HL-60 (cell line): ENCODE data around the gene UNC5C.

ENCODE experiments used
- DNase-seq, 2 experiments: peaks; one replicate each; pipeline ENCODE4 v3.0.0-alpha.2; 2010 to 2020; ENCODE audit warnings: low read depth in 1 of 2, low spot score in 1 of 2
- H3K27ac ChIP-seq: fragments of 250-450 bp; sonication (Bioruptor Pico); replicated peaks from 2 replicates; pipeline ENCODE4 v1.5.1; 2020; ENCODE audit warnings: mild to moderate bottlenecking, moderate library complexity
- H3K27me3 ChIP-seq: fragments of 250-450 bp; sonication (Bioruptor Pico); 2 replicates; pipeline ENCODE4 v1.5.1; 2021; ENCODE audit warnings: mild to moderate bottlenecking, moderate library complexity; ENCODE audit not compliant: insufficient read depth, poor library complexity, severe bottlenecking
- H3K4me3 ChIP-seq: replicated peaks from 2 replicates; pipeline ENCODE4 v1.5.1; 2011; ENCODE audit warnings: mild to moderate bottlenecking, control low read depth, low read length; ENCODE audit not compliant: insufficient read depth
- GABPA ChIP-seq: IDR thresholded peaks from 2 replicates; pipeline ENCODE4 v1.6.1; 2012; ENCODE audit warnings: low read depth
- POLR2AphosphoS5 ChIP-seq: IDR thresholded peaks from 2 replicates; pipeline ENCODE4 v1.6.1; 2012; ENCODE audit warnings: low read depth
- SPI1 ChIP-seq: IDR thresholded peaks from 2 replicates; pipeline ENCODE4 v1.6.1; 2012; ENCODE audit warnings: low read depth, mild to moderate bottlenecking, borderline replicate concordance
- TF ChIP-seq, protein P1 (sequence below): IDR thresholded peaks from one replicate; pipeline ENCODE4 v1.5.1; 2011; ENCODE audit warnings: low read length, control low read depth, inconsistent platforms; ENCODE audit not compliant: insufficient read depth
- TF ChIP-seq, protein P2 (sequence below): IDR thresholded peaks from 2 replicates; pipeline ENCODE4 v1.6.1; 2012; ENCODE audit warnings: low read depth; ENCODE audit not compliant: insufficient replicate concordance

Gene UNC5C

DNA sequence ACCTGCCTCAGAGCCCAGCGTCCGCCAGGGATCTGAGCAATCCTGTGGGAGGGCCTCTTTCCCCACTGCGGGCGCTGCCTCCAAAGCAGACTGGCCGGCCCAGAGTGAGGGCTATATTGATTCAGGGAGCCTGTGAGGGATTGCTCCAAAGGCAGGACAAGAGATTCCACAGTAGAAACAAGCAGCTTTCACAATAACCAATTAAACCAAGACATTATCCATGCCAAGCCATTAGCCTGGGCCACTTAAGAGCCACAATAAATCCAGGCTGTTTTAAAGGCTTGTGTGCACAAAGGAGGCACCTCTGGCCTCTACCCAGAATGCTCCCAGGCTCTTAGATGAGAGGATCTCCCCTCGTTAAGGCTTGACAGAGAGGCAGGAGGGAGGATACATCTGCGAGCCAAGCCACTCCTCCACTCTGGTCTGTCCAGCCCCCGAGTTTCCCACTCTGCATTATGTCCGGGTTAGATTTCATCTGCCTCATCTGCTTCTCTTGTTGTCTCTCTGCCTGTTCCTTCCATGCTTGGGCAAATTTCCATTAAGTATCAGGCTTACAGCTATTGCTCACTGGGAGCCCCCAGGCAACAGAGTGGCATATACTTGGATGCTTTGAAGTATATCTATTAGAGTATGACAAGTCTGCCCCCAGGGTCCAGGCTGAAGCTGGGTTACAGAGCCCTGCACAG, 357.9 kb downstream of the UNC5C start:
- TF ChIP-seq GABPA (no peak), SPI1 (no peak), POLR2AphosphoS5 (no peak)
- TF ChIP-seq, protein P1, sequence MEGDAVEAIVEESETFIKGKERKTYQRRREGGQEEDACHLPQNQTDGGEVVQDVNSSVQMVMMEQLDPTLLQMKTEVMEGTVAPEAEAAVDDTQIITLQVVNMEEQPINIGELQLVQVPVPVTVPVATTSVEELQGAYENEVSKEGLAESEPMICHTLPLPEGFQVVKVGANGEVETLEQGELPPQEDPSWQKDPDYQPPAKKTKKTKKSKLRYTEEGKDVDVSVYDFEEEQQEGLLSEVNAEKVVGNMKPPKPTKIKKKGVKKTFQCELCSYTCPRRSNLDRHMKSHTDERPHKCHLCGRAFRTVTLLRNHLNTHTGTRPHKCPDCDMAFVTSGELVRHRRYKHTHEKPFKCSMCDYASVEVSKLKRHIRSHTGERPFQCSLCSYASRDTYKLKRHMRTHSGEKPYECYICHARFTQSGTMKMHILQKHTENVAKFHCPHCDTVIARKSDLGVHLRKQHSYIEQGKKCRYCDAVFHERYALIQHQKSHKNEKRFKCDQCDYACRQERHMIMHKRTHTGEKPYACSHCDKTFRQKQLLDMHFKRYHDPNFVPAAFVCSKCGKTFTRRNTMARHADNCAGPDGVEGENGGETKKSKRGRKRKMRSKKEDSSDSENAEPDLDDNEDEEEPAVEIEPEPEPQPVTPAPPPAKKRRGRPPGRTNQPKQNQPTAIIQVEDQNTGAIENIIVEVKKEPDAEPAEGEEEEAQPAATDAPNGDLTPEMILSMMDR = no peak
- TF ChIP-seq, protein P2, sequence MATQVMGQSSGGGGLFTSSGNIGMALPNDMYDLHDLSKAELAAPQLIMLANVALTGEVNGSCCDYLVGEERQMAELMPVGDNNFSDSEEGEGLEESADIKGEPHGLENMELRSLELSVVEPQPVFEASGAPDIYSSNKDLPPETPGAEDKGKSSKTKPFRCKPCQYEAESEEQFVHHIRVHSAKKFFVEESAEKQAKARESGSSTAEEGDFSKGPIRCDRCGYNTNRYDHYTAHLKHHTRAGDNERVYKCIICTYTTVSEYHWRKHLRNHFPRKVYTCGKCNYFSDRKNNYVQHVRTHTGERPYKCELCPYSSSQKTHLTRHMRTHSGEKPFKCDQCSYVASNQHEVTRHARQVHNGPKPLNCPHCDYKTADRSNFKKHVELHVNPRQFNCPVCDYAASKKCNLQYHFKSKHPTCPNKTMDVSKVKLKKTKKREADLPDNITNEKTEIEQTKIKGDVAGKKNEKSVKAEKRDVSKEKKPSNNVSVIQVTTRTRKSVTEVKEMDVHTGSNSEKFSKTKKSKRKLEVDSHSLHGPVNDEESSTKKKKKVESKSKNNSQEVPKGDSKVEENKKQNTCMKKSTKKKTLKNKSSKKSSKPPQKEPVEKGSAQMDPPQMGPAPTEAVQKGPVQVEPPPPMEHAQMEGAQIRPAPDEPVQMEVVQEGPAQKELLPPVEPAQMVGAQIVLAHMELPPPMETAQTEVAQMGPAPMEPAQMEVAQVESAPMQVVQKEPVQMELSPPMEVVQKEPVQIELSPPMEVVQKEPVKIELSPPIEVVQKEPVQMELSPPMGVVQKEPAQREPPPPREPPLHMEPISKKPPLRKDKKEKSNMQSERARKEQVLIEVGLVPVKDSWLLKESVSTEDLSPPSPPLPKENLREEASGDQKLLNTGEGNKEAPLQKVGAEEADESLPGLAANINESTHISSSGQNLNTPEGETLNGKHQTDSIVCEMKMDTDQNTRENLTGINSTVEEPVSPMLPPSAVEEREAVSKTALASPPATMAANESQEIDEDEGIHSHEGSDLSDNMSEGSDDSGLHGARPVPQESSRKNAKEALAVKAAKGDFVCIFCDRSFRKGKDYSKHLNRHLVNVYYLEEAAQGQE = no peak
- no peak overlapping the region for H3K4me3 ChIP-seq
- H3K27me3 ChIP-seq = no peaks in the 10 kb centered on the region
- H3K27ac ChIP-seq = no peak overlapping the region
- no peak for DNase-seq

DNA sequence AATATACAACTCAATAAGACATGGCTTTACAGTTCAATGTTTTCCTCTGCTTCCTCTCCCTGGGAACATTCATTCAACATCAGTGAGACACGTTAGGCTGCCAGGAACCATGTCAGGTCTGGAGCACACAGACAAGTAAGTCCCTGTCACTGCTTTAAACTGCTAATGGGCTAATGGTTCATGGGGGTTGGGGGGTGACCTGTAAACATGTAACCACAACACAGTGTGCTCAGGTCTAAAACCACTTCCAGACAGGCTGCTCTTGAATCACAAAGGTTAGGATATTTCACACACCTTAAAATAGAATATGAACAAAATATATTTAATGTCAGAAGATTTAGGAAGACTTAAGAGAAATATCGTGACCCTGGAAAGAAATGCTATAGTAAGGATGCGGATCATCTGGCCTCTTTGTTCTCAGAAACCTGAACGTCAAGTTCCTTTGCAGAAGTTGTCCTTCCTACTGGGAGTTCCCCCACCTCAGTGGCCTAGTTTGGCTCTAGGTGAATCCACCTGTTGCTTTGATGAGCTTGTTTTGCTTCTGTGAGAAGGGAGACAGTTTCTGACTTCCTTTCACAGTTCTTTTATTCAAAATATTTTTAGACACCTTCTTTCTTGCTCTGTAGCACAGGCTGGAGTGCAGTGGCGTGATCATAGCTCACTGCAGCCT, 359.9 kb downstream of the UNC5C start:
- Histone ChIP-seq H3K4me3 (no peak overlapping the region), H3K27ac (no peak overlapping the region), H3K27me3 (no peaks in the 10 kb centered on the region)
- no peak for DNase-seq
- TF ChIP-seq, protein P1 = no peak
- TF ChIP-seq, protein P2 = no peak
- TF ChIP-seq SPI1 (no peak), POLR2AphosphoS5 (no peak), GABPA (no peak)

DNA sequence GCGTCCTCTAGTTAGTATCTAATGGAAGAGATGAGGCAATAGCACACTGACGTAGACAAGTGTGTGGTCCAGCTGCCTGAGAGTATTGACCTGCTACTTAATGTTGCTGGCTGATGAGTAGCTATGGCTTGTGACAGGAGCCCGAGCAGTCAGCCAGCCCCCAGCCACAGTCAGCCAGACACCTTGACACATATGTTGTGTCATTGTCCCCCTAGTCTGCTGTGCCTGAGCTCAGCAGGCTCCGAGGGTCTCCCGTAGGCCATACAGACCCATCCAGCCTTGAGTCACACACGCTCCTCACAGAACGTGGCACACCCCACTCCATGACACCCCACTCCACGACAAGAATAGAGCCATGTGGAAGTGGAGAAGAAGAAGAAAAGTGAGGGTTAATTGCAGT, 362.1 kb downstream of the UNC5C start:
- no peak overlapping the region for H3K27ac ChIP-seq
- TF ChIP-seq, protein P2 = no peak
- TF ChIP-seq POLR2AphosphoS5 (no peak), SPI1 (no peak), GABPA (no peak)
- no peak overlapping the region for H3K4me3 ChIP-seq
- DNase-seq = no peak
- no peaks in the 10 kb centered on the region for H3K27me3 ChIP-seq
